Effector memory CD4-positive, alpha-beta T cell (primary cell): ENCODE data around the gene CLPTM1.

Experiments
- DNase-seq, 3 donors: peaks; one replicate each; pipeline ENCODE4 v3.0.0-alpha.2; 2020
- H3K27ac ChIP-seq: 2 replicates; pipeline ENCODE4 v1.7.0; 2013; ENCODE audit warnings: mild to moderate bottlenecking, low read length, moderate library complexity; ENCODE audit not compliant: insufficient read depth, poor library complexity, severe bottlenecking
- H3K27me3 ChIP-seq: replicated peaks from 2 replicates; pipeline ENCODE4 v1.7.0; 2013; ENCODE audit warnings: mild to moderate bottlenecking, low read length; ENCODE audit not compliant: insufficient read depth, control insufficient read depth, poor library complexity, severe bottlenecking
- H3K36me3 ChIP-seq: 2 replicates; pipeline ENCODE4 v1.7.0; 2013; ENCODE audit warnings: mild to moderate bottlenecking, low read length, moderate library complexity; ENCODE audit not compliant: control insufficient read depth, insufficient read depth
- H3K4me1 ChIP-seq: 2 replicates; pipeline ENCODE4 v1.7.0; 2013; ENCODE audit warnings: low read length, mild to moderate bottlenecking; ENCODE audit not compliant: control insufficient read depth, insufficient read depth, poor library complexity, severe bottlenecking
- H3K4me3 ChIP-seq: 2 replicates; pipeline ENCODE4 v1.7.0; 2013; ENCODE audit warnings: low read length, low read depth, mild to moderate bottlenecking; ENCODE audit not compliant: insufficient read depth, poor library complexity, severe bottlenecking
- H3K9me3 ChIP-seq: 2 replicates; pipeline ENCODE4 v1.7.0; 2013; ENCODE audit warnings: mild to moderate bottlenecking, low read length, moderate library complexity; ENCODE audit not compliant: control insufficient read depth

CLPTM1 gene

GRCh38 chr19:44943801-44944249, 11.4 kb upstream of the CLPTM1 start:
- H3K4me1 ChIP-seq: no peaks in the 10 kb centered on the region
- no peaks in the 10 kb centered on the region for H3K27me3 ChIP-seq
- no peaks in the 10 kb centered on the region for H3K36me3 ChIP-seq
- H3K4me3 ChIP-seq: no peak overlapping the region
- H3K27ac ChIP-seq: no peak overlapping the region
- DNase-seq: no peak
- H3K9me3 ChIP-seq: no peaks in the 10 kb centered on the region

- no peaks in the 10 kb centered on the region for H3K9me3 ChIP-seq
- no peak for DNase-seq
- no peaks in the 10 kb centered on the region for H3K27me3 ChIP-seq
- no peaks in the 10 kb centered on the region for H3K4me1 ChIP-seq
- H3K27ac ChIP-seq: no peak overlapping the region
- no peaks in the 10 kb centered on the region for H3K36me3 ChIP-seq
- no peak overlapping the region for H3K4me3 ChIP-seq
Observed at GRCh38 chr19:44947041-44947581, 8.1 kb upstream of the CLPTM1 start.

DNA sequence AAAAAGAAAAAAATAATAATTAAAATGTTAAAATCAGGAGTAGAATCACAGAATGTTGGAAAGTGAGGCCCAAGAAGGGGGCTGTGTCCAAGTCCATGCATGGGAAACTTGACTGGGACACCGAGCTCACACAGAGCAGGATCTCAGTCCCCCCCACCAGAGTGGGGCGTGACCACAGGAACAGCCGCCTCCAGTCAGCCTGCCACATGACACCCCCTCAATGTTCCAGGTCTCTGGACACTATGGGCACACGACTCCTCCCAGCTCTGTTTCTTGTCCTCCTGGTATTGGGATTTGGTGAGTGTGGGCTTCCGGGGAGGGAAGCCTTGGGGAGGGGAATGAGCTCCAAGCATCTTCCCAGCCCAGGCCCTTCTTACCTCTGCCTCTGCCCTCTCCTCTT, 6.9 kb upstream of the CLPTM1 start:
- H3K27ac ChIP-seq: no peak overlapping the region
- H3K27me3 ChIP-seq: no peaks in the 10 kb centered on the region
- DNase-seq: no peak
- H3K4me1 ChIP-seq: no peaks in the 10 kb centered on the region
- H3K9me3 ChIP-seq: no peaks in the 10 kb centered on the region
- H3K4me3 ChIP-seq: no peak overlapping the region
- H3K36me3 ChIP-seq: no peaks in the 10 kb centered on the region

GRCh38 chr19:44948763-44949374, 6.3 kb upstream of the CLPTM1 start:
- DNase-seq: no peak

DNA sequence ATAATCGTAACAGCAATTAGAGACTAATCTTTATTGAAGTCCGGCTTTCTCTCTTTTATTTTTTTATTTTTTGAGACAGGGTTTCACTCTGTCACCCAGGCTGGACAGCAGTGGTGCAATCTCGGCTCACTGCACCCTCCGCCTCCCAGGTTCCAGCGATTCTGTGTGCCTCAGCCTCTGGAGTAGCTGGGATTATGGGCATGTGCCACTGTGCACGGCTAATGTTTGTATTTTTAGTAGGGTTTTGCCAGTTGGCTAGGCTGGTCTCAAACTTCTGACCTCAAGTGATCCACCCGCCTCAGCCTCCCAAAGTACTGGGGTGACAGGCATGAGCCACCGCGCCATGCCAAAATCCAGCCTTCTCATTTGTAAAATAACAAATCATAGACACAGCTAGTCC, 5.6 kb upstream of the CLPTM1 start:
- no peaks in the 10 kb centered on the region for H3K9me3 ChIP-seq
- no peaks in the 10 kb centered on the region for H3K27me3 ChIP-seq
- H3K4me3 ChIP-seq: no peak overlapping the region
- no peaks in the 10 kb centered on the region for H3K36me3 ChIP-seq
- no peak for DNase-seq
- H3K4me1 ChIP-seq: peaks cover 3% of the 10 kb centered on the region
- H3K27ac ChIP-seq: no peak overlapping the region

More at GRCh38 chr19:44948763-44949374, 6.3 kb upstream of the CLPTM1 start:
- Histone ChIP-seq H3K4me3 (no peak overlapping the region), H3K4me1 (peaks cover 3% of the 10 kb centered on the region), H3K27me3 (no peaks in the 10 kb centered on the region), H3K9me3 (no peaks in the 10 kb centered on the region), H3K27ac (no peak overlapping the region), H3K36me3 (no peaks in the 10 kb centered on the region)

DNA sequence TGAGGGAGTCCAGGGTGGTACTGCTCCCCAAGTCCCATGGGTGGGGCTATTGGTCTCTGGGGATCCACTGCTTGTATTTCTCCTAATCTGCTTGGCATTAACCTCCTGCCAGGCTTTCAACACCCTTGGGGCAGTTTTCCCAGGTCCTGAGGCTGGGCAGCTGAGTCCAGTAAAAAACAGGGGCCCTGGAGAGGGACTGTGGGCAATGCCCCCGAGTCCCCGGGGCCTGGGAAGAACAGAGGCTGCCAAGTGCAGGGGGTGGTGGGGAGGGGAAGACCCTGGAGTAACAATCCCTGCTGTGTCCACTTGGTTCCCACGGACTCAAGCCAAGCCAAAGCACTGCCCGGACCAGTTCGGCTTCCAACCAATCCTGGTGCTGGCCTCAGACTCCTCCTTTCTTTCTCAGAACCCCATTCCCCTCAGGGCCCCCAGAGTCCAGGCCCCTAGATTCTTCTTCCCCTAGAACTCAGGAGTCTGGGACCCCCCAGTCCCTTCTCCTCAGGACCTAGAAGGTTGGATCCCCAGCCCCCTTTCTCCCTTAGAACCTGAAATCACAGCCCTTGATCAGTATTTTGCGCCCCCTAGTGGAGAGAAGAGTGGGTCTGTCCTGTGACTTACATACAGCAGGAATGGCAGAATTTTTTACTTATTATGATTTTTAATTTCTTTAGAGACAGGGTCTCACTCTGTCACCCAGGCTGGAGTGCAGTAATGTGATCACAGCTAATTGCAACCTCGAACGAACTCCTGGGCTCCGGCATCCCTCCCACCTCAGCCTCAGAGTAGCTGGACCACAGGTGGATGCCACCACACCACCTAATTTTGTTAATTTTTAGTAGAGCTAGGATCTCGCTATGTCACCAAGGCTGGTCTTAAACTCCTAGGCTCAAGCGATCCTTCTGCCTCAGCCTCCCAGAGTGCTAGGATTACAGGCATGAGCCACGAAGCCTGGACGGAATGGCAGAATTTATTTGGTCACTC, 3.7 kb upstream of the CLPTM1 start:
- Histone ChIP-seq H3K9me3 (no peaks in the 10 kb centered on the region), H3K4me1 (peaks cover 8% of the 10 kb centered on the region), H3K27me3 (no peaks in the 10 kb centered on the region), H3K36me3 (no peaks in the 10 kb centered on the region), H3K27ac (no peak overlapping the region), H3K4me3 (no peak overlapping the region)
- DNase-seq: peak; percentile 28 to 60 (median 34)

DNA sequence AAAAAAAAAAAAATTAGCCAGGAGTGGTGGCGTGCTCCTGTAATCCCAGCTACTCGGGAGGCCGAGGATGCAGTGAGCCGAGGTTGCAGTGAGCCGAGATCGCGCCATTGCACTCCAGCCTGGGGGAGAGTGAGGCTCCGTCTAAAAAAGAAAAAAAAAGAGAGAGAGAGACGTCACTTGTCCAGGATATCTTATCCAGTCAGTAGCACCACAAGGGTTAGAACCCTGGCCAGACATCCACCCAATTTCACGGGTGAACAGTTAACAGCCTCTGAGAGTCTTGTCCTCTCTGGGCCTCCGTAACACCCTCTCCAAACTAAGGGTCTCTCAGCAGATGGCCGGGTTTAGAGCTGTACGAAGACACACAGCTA, 917 bp upstream of the CLPTM1 start:
- Histone ChIP-seq H3K36me3 (no peaks in the 10 kb centered on the region), H3K4me1 (peaks cover 18% of the 10 kb centered on the region)

GRCh38 chr19:44955505-44956439, 592 bp downstream of the CLPTM1 start:
- Histone ChIP-seq H3K9me3 (no peaks in the 10 kb centered on the region), H3K27me3 (no peaks in the 10 kb centered on the region), H3K4me1 (peaks cover 18% of the 10 kb centered on the region), H3K27ac (peak overlapping the region; percentile 84), H3K36me3 (peaks cover 11% of the 10 kb centered on the region), H3K4me3 (peak overlapping the region; percentile 96)
- DNase-seq: no peak

More for the DNA sequence above, 917 bp upstream of the CLPTM1 start:
- peak overlapping the region; percentile 96 for H3K4me3 ChIP-seq
- DNase-seq: no peak
- H3K27me3 ChIP-seq: no peaks in the 10 kb centered on the region
- peak overlapping the region; percentile 84 for H3K27ac ChIP-seq
- no peaks in the 10 kb centered on the region for H3K9me3 ChIP-seq

DNA sequence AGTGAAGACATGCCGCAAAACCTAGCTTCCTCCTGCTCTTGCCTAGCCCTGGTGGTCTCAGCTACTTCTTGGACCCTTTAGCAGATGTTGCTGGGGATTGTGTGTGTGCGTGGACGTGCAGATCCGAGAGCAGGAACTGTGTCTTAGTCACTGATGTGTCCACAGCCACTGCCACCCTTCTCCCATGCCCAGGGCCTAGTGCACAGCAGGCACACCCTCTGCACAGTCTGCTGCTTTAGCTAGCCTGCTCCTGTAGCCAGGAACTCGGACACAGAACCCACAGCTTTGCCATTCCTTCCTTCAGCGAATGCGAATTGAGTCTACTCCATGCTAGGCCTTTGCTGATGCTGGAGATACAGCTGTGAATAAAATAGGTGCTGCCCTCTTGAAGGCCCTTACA, 2.3 kb downstream of the CLPTM1 start:
- no peaks in the 10 kb centered on the region for H3K9me3 ChIP-seq
- peaks cover 26% of the 10 kb centered on the region for H3K36me3 ChIP-seq
- no peak overlapping the region for H3K27ac ChIP-seq
- no peak overlapping the region for H3K4me3 ChIP-seq
- H3K27me3 ChIP-seq: no peaks in the 10 kb centered on the region
- H3K4me1 ChIP-seq: peaks cover 18% of the 10 kb centered on the region
- DNase-seq: no peak
